ENCODE results near the gene PDCD7.

PDCD7 gene

DNA sequence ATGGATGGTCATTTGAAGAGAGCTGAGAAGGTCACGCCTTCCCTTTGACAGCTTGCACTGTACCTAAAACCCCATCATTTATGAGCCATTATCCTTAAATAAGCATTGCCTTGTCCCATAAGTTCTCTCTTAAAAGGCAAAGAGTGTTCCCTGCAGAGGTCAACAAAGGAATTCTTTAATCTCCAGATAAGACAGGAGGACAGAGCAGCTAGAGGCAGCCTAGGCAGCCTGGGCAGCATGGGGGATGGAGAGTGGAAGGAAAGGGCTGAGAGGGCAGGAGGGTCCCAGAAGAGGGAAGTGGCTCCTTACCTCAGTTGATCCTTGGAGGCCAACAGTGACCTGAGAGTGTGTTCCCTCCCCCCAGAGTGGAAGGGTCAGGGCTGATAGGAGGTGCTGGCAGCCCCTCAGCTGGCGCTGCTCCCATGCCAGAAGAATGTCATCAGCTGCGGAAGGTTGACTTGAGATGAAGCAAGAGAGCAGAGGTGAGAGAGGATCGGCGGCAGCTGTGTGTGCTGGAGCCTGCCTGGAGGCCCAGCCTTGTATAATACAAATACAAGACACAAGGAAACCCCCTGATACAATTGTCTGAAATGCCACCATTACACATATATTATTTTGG, 44.3 kb downstream of the PDCD7 start:
- no peak for DNase-seq
- WGBS, result 95% methylated on average over 3 of the region's 5 CpGs
- Histone ChIP-seq H3K79me1 (replicated peaks; ENCODE audit: low read length, poor library complexity, severe bottlenecking) (no peaks in the 10 kb centered on the region), H4K8ac (ENCODE audit: low read length) (no peak overlapping the region), H3K27me3 (ENCODE audit: control insufficient read depth in 1 of 2, insufficient read depth in 1 of 2, low read length in 2 of 2) (peaks cover 30 to 34% of the 10 kb centered on the region in 2 experiments), H3K4ac (ENCODE audit: low read depth in 1 of 2, low read length in 2 of 2) (no peak overlapping the region), H2BK12ac (ENCODE audit: low read length in 2 of 2) (peak overlapping the region in 1 of 2 experiments; percentile 33), H3K4me2 (ENCODE audit: low read length, poor library complexity, severe bottlenecking) (no peak overlapping the region), H2BK120ac (ENCODE audit: low read depth, low read length) (no peak overlapping the region), H3K36me3 (ENCODE audit: control insufficient read depth in 1 of 2, insufficient read depth in 2 of 2, low read depth in 1 of 2, low read length in 2 of 2) (peaks cover 0 to 17% of the 10 kb centered on the region in 2 experiments), H2AFZ (ENCODE audit: low read depth, low read length) (no peak overlapping the region), H3K4me3 (ENCODE audit: insufficient read depth in 1 of 2, low read depth in 1 of 2, low read length in 2 of 2) (no peak overlapping the region), H3K18ac (ENCODE audit: low read depth in 1 of 2, low read length in 2 of 2) (no peak overlapping the region), H2BK15ac (ENCODE audit: low read depth, poor library complexity, severe bottlenecking) (no peak overlapping the region), H3K9me3 (ENCODE audit: control insufficient read depth, low read length) (no peaks in the 10 kb centered on the region), H4K91ac (ENCODE audit: low read length) (no peak overlapping the region), H3K9ac (ENCODE audit: low read length) (no peak overlapping the region), H2AK5ac (ENCODE audit: low read length, severe bottlenecking) (no peak overlapping the region), H3K4me1 (ENCODE audit: control insufficient read depth, insufficient read depth, low read depth, low read length) (peaks cover 16% of the 10 kb centered on the region), H3K14ac (ENCODE audit: low read length in 2 of 2) (no peak overlapping the region), H3K27ac (ENCODE audit: low read length, poor library complexity, severe bottlenecking) (no peak overlapping the region), H2BK5ac (ENCODE audit: low read depth, low read length, poor library complexity, severe bottlenecking) (no peak overlapping the region), H3K23ac (ENCODE audit: low read length in 2 of 2) (no peak overlapping the region)

DNA sequence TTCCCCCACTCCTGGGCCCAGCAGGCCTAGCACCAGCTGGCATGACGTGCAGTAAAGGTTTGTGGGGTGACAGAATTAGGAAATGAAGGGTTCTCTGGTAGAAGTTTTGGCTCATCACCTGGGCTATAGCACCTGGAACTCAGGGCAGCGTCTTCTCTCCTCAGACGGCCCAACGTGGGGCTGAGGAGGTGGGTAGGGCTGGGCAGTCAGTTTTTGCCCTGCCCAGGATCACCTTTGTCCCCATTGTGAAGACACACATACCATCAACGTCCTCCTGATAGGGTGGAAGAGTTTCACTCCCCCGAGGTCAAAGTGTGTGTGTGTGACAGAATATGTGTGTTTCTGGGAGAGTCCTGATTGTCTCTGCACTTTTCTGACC, 45.0 kb downstream of the PDCD7 start:
- Histone ChIP-seq H3K4me3 (ENCODE audit: insufficient read depth in 1 of 2, low read depth in 1 of 2, low read length in 2 of 2) (no peak overlapping the region), H4K8ac (ENCODE audit: low read length) (no peak overlapping the region), H3K4me1 (ENCODE audit: control insufficient read depth, insufficient read depth, low read depth, low read length) (peaks cover 15% of the 10 kb centered on the region), H3K79me1 (replicated peaks; ENCODE audit: low read length, poor library complexity, severe bottlenecking) (no peaks in the 10 kb centered on the region), H2BK12ac (ENCODE audit: low read length in 2 of 2) (no peak overlapping the region), H3K18ac (ENCODE audit: low read depth in 1 of 2, low read length in 2 of 2) (no peak overlapping the region), H3K9me3 (ENCODE audit: control insufficient read depth, low read length) (no peaks in the 10 kb centered on the region), H3K27me3 (ENCODE audit: control insufficient read depth in 1 of 2, insufficient read depth in 1 of 2, low read length in 2 of 2) (peaks cover 34 to 41% of the 10 kb centered on the region in 2 experiments), H4K91ac (ENCODE audit: low read length) (peak overlapping the region; percentile 35), H2AFZ (ENCODE audit: low read depth, low read length) (no peak overlapping the region), H3K23ac (ENCODE audit: low read length in 2 of 2) (no peak overlapping the region), H3K9ac (ENCODE audit: low read length) (no peak overlapping the region), H3K4ac (ENCODE audit: low read depth in 1 of 2, low read length in 2 of 2) (no peak overlapping the region), H3K36me3 (ENCODE audit: control insufficient read depth in 1 of 2, insufficient read depth in 2 of 2, low read depth in 1 of 2, low read length in 2 of 2) (peaks cover 0 to 12% of the 10 kb centered on the region in 2 experiments), H2BK15ac (ENCODE audit: low read depth, poor library complexity, severe bottlenecking) (no peak overlapping the region), H2BK120ac (ENCODE audit: low read depth, low read length) (no peak overlapping the region), H2AK5ac (ENCODE audit: low read length, severe bottlenecking) (no peak overlapping the region), H3K27ac (ENCODE audit: low read length, poor library complexity, severe bottlenecking) (no peak overlapping the region), H3K4me2 (ENCODE audit: low read length, poor library complexity, severe bottlenecking) (no peak overlapping the region), H3K14ac (ENCODE audit: low read length in 2 of 2) (no peak overlapping the region), H2BK5ac (ENCODE audit: low read depth, low read length, poor library complexity, severe bottlenecking) (no peak overlapping the region)
- WGBS, result 96% methylated on average over 5 of the region's 6 CpGs
- DNase-seq, result no peak

DNA sequence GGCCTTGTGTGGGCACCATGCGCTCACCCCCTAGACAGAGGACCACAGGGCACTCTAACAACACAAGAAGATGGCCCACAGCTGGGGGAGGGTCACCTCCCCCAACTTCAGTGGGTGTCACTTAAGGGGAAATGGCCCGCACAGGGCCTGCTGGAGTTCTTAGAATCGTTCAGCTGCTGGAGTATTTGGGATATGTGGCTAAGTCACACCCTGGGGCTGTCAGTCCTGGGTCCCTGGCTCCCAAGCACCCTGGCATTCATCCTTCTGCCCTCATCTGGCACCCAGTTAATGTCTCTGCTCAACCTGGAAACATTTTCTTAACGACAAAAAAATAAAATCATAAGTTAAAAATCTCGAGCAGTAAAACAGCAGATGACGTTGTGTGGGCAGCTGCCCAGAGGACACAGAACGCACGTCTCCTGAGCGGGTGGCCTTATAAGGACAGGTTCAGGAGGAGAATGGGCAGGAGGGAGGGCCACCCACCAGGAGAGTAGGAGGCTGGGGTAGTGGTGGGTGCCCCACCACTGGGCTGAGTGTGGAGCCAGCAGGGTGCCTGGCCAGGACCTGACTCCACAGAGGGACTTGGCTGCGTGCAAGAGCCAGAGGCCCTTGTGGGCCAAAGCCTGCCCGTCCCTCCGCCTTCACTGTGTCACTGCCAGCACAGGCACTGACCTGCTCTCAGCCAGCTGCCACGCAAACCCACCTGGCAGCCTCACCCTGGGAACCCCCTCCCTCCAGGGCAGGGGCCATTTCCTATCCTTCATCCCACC, 45.5 kb downstream of the PDCD7 start:
- H3K4me1 ChIP-seq (ENCODE audit: control insufficient read depth, insufficient read depth, low read depth, low read length), result peaks cover 17% of the 10 kb centered on the region
- H3K79me1 ChIP-seq (replicated peaks; ENCODE audit: low read length, poor library complexity, severe bottlenecking), result no peaks in the 10 kb centered on the region
- no peak overlapping the region for H3K9ac ChIP-seq (ENCODE audit: low read length)
- no peak overlapping the region for H2AFZ ChIP-seq (ENCODE audit: low read depth, low read length)
- no peak overlapping the region for H2BK12ac ChIP-seq (ENCODE audit: low read length in 2 of 2)
- peaks cover 0 to 6% of the 10 kb centered on the region in 2 experiments for H3K36me3 ChIP-seq (ENCODE audit: control insufficient read depth in 1 of 2, insufficient read depth in 2 of 2, low read depth in 1 of 2, low read length in 2 of 2)
- peaks cover 40 to 47% of the 10 kb centered on the region in 2 experiments for H3K27me3 ChIP-seq (ENCODE audit: control insufficient read depth in 1 of 2, insufficient read depth in 1 of 2, low read length in 2 of 2)
- no peak overlapping the region for H3K18ac ChIP-seq (ENCODE audit: low read depth in 1 of 2, low read length in 2 of 2)
- H3K27ac ChIP-seq (ENCODE audit: low read length, poor library complexity, severe bottlenecking), result no peak overlapping the region
- H2AK5ac ChIP-seq (ENCODE audit: low read length, severe bottlenecking), result no peak overlapping the region
- H3K9me3 ChIP-seq (ENCODE audit: control insufficient read depth, low read length), result no peaks in the 10 kb centered on the region
- H3K23ac ChIP-seq (ENCODE audit: low read length in 2 of 2), result no peak overlapping the region
- no peak overlapping the region for H3K4me3 ChIP-seq (ENCODE audit: insufficient read depth in 1 of 2, low read depth in 1 of 2, low read length in 2 of 2)
- H2BK5ac ChIP-seq (ENCODE audit: low read depth, low read length, poor library complexity, severe bottlenecking), result no peak overlapping the region
- H2BK15ac ChIP-seq (ENCODE audit: low read depth, poor library complexity, severe bottlenecking), result no peak overlapping the region
- no peak overlapping the region for H3K4me2 ChIP-seq (ENCODE audit: low read length, poor library complexity, severe bottlenecking)
- no peak overlapping the region for H3K4ac ChIP-seq (ENCODE audit: low read depth in 1 of 2, low read length in 2 of 2)
- H4K8ac ChIP-seq (ENCODE audit: low read length), result no peak overlapping the region
- peak overlapping the region; percentile 35 for H4K91ac ChIP-seq (ENCODE audit: low read length)
- H3K14ac ChIP-seq (ENCODE audit: low read length in 2 of 2), result no peak overlapping the region
- WGBS, result 94% methylated on average over 13 of the region's 13 CpGs
- no peak overlapping the region for H2BK120ac ChIP-seq (ENCODE audit: low read depth, low read length)
- no peak for DNase-seq

DNA sequence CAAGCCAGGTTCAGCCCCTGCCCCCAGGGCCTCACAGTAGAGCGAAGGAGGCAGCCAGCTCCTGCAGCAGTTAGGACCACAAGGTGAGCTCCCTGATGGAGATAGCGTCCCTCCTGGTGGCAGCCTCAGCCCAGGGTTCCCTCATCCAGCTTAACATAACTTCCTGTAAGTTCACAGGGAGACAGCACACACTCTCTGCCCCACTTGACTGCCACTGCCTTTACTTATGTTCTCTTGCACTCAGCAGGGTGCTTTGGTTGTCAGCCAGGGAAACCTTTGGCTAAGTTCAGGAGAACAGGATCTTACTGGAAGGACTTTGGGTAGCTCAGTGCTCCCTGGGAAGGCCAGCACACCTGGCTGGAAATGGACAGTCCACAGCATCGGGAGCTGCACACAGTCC, 46.2 kb downstream of the PDCD7 start:
- H3K79me1 ChIP-seq (replicated peaks; ENCODE audit: low read length, poor library complexity, severe bottlenecking), result no peaks in the 10 kb centered on the region
- no peak overlapping the region for H3K4ac ChIP-seq (ENCODE audit: low read depth in 1 of 2, low read length in 2 of 2)
- no peak for DNase-seq
- H3K14ac ChIP-seq (ENCODE audit: low read length in 2 of 2), result no peak overlapping the region
- no peak overlapping the region for H3K4me3 ChIP-seq (ENCODE audit: insufficient read depth in 1 of 2, low read depth in 1 of 2, low read length in 2 of 2)
- no peak overlapping the region for H3K9ac ChIP-seq (ENCODE audit: low read length)
- H2BK5ac ChIP-seq (ENCODE audit: low read depth, low read length, poor library complexity, severe bottlenecking), result no peak overlapping the region
- H3K4me1 ChIP-seq (ENCODE audit: control insufficient read depth, insufficient read depth, low read depth, low read length), result peaks cover 19% of the 10 kb centered on the region
- peaks cover 46 to 52% of the 10 kb centered on the region in 2 experiments for H3K27me3 ChIP-seq (ENCODE audit: control insufficient read depth in 1 of 2, insufficient read depth in 1 of 2, low read length in 2 of 2)
- no peak overlapping the region for H4K8ac ChIP-seq (ENCODE audit: low read length)
- no peak overlapping the region for H4K91ac ChIP-seq (ENCODE audit: low read length)
- no peak overlapping the region for H3K18ac ChIP-seq (ENCODE audit: low read depth in 1 of 2, low read length in 2 of 2)
- H3K9me3 ChIP-seq (ENCODE audit: control insufficient read depth, low read length), result no peaks in the 10 kb centered on the region
- no peak overlapping the region for H3K27ac ChIP-seq (ENCODE audit: low read length, poor library complexity, severe bottlenecking)
- H2BK12ac ChIP-seq (ENCODE audit: low read length in 2 of 2), result no peak overlapping the region
- H2AFZ ChIP-seq (ENCODE audit: low read depth, low read length), result no peak overlapping the region
- peaks cover 0 to 4% of the 10 kb centered on the region in 2 experiments for H3K36me3 ChIP-seq (ENCODE audit: control insufficient read depth in 1 of 2, insufficient read depth in 2 of 2, low read depth in 1 of 2, low read length in 2 of 2)
- H2BK15ac ChIP-seq (ENCODE audit: low read depth, poor library complexity, severe bottlenecking), result peak overlapping the region; percentile 74
- H2BK120ac ChIP-seq (ENCODE audit: low read depth, low read length), result no peak overlapping the region
- no peak overlapping the region for H2AK5ac ChIP-seq (ENCODE audit: low read length, severe bottlenecking)
- 82% methylated on average over 3 of the region's 3 CpGs for WGBS
- no peak overlapping the region for H3K4me2 ChIP-seq (ENCODE audit: low read length, poor library complexity, severe bottlenecking)
- H3K23ac ChIP-seq (ENCODE audit: low read length in 2 of 2), result no peak overlapping the region
